H9 (cell line): ENCODE measurements around the gene LARGE1. TPM values are rescaled to one million over a fixed set of nuclear protein-coding genes. Genes with fewer than 3 reads are reported as not detected.

ENCODE experiments used
- DNase-seq: peaks from one replicate; pipeline ENCODE4 v3.0.0-alpha.2; 2017
- H2AFZ ChIP-seq: one replicate; pipeline ENCODE4 v1.6.1; 2013; ENCODE audit warnings: mild to moderate bottlenecking, low read length, control low read depth, moderate library complexity
- H2AK5ac ChIP-seq: 2 replicates; pipeline ENCODE4 v1.6.1; 2013; ENCODE audit warnings: low read length, control low read depth, mixed read lengths; ENCODE audit not compliant: insufficient read length
- H2BK120ac ChIP-seq: one replicate; pipeline ENCODE4 v1.6.1; 2013; ENCODE audit warnings: low read depth, mild to moderate bottlenecking, low read length, control low read depth, inconsistent platforms; ENCODE audit not compliant: poor library complexity, severe bottlenecking
- H2BK12ac ChIP-seq: 2 replicates; pipeline ENCODE4 v1.6.1; 2013; ENCODE audit warnings: low read length, control low read depth, mixed read lengths, low read depth; ENCODE audit not compliant: insufficient read length
- H2BK15ac ChIP-seq: 2 replicates; pipeline ENCODE4 v1.6.1; 2013; ENCODE audit warnings: low read depth, low read length, control low read depth
- H2BK20ac ChIP-seq: one replicate; pipeline ENCODE4 v1.6.1; 2013; ENCODE audit warnings: low read depth, mild to moderate bottlenecking, low read length, control low read depth, inconsistent platforms; ENCODE audit not compliant: poor library complexity, severe bottlenecking
- H2BK5ac ChIP-seq: 2 replicates; pipeline ENCODE4 v1.6.1; 2013; ENCODE audit warnings: low read length, control low read depth, mixed read lengths; ENCODE audit not compliant: insufficient read length
- H3K14ac ChIP-seq: 2 replicates; pipeline ENCODE4 v1.6.1; 2013; ENCODE audit warnings: low read length, control low read depth; ENCODE audit not compliant: insufficient read depth
- H3K18ac ChIP-seq: 2 replicates; pipeline ENCODE4 v1.6.1; 2013; ENCODE audit warnings: low read depth, mild to moderate bottlenecking, mixed read lengths, low read length, control low read depth; ENCODE audit not compliant: insufficient read length
- H3K23ac ChIP-seq: 2 replicates; pipeline ENCODE4 v1.6.1; 2013; ENCODE audit warnings: low read length, control low read depth, mixed read lengths, low read depth; ENCODE audit not compliant: insufficient read length
- H3K23me2 ChIP-seq: 2 replicates; pipeline ENCODE4 v1.6.1; 2013; ENCODE audit warnings: low read depth, mild to moderate bottlenecking, mixed read lengths, low read length, control low read depth; ENCODE audit not compliant: insufficient read length, poor library complexity, severe bottlenecking
- H3K27ac ChIP-seq: 2 replicates; pipeline ENCODE4 v1.5.1; 2013; ENCODE audit warnings: low read length, control low read depth, mixed read lengths, low read depth; ENCODE audit not compliant: insufficient read length
- H3K27me3 ChIP-seq: 2 replicates; pipeline ENCODE4 v1.6.1; 2013; ENCODE audit warnings: low read length, control low read depth, inconsistent platforms; ENCODE audit not compliant: insufficient read depth
- H3K4ac ChIP-seq: 2 replicates; pipeline ENCODE4 v1.6.1; 2013; ENCODE audit warnings: low read depth, mild to moderate bottlenecking, control low read depth, inconsistent platforms, low read length, moderate library complexity
- H3K4me1 ChIP-seq: 2 replicates; pipeline ENCODE4 v1.6.1; 2013; ENCODE audit warnings: low read length, control low read depth, inconsistent platforms; ENCODE audit not compliant: insufficient read depth
- H3K4me2 ChIP-seq: 2 replicates; pipeline ENCODE4 v1.6.1; 2013; ENCODE audit warnings: low read length, control low read depth, mixed read lengths; ENCODE audit not compliant: insufficient read length, insufficient read depth
- H3K56ac ChIP-seq: 2 replicates; pipeline ENCODE4 v1.6.1; 2013; ENCODE audit warnings: low read depth, mild to moderate bottlenecking, mixed read lengths, low read length, control low read depth; ENCODE audit not compliant: insufficient read length
- H3K79me1 ChIP-seq: 2 replicates; pipeline ENCODE4 v1.6.1; 2013; ENCODE audit warnings: low read depth, mild to moderate bottlenecking, moderate library complexity, low read length, control low read depth, inconsistent platforms; ENCODE audit not compliant: insufficient read depth, poor library complexity, severe bottlenecking
- H3K79me2 ChIP-seq: 2 replicates; pipeline ENCODE4 v1.6.1; 2013; ENCODE audit warnings: low read length, control low read depth, inconsistent platforms; ENCODE audit not compliant: insufficient read depth
- H3K9ac ChIP-seq: 2 replicates; pipeline ENCODE4 v1.6.1; 2013; ENCODE audit warnings: low read length, control low read depth, mixed read lengths; ENCODE audit not compliant: insufficient read length; ENCODE audit errors: extremely low read depth
- H3K9me3 ChIP-seq: one replicate; pipeline ENCODE4 v1.6.1; 2013; ENCODE audit warnings: low read depth, low read length, inconsistent platforms; ENCODE audit not compliant: control insufficient read depth
- H3T11ph ChIP-seq: one replicate; pipeline ENCODE4 v1.6.1; 2013; ENCODE audit warnings: mild to moderate bottlenecking, low read length, control low read depth, inconsistent platforms
- H4K20me1 ChIP-seq: one replicate; pipeline ENCODE4 v1.6.1; 2013; ENCODE audit not compliant: control insufficient read depth, insufficient read length, insufficient read depth
- H4K5ac ChIP-seq: 2 replicates; pipeline ENCODE4 v1.6.1; 2013; ENCODE audit warnings: low read depth, mild to moderate bottlenecking, mixed read lengths, low read length, control low read depth; ENCODE audit not compliant: insufficient read length
- H4K8ac ChIP-seq: replicated peaks from 2 replicates; pipeline ENCODE4 v1.6.1; 2013; ENCODE audit warnings: low read length, control low read depth, mixed read lengths, low read depth; ENCODE audit not compliant: insufficient read length
- H4K91ac ChIP-seq: 2 replicates; pipeline ENCODE4 v1.6.1; 2013; ENCODE audit warnings: low read depth, mild to moderate bottlenecking, moderate library complexity, mixed read lengths, low read length, control low read depth; ENCODE audit not compliant: insufficient read length
- H3K27ac Mint-ChIP-seq, 3 experiments: 2 replicates in 2 of 3; 3 replicates in 1 of 3; pipeline ENCODE4 v1.8.0; 2020 to 2021; ENCODE audit warnings: mixed read lengths in 3 of 3, mild to moderate bottlenecking in 1 of 3, moderate library complexity in 1 of 3
- H3K27me3 Mint-ChIP-seq: 2 replicates; pipeline ENCODE4 v1.8.0; 2021; ENCODE audit warnings: low read depth, mild to moderate bottlenecking, moderate library complexity, mixed read lengths
- H3K36me3 Mint-ChIP-seq, 3 experiments: 2 replicates in 2 of 3; 3 replicates in 1 of 3; pipeline ENCODE4 v1.8.0; 2020 to 2021; ENCODE audit warnings: low read depth in 3 of 3, mixed read lengths in 3 of 3; ENCODE audit not compliant: insufficient read depth in 1 of 3
- H3K4me1 Mint-ChIP-seq, 2 experiments: 2 replicates each; pipeline ENCODE4 v1.8.0; 2020; ENCODE audit warnings: mixed read lengths in 2 of 2
- H3K4me3 Mint-ChIP-seq, 2 experiments: 2 replicates in 1 of 2; 3 replicates in 1 of 2; pipeline ENCODE4 v1.8.0; 2020 to 2021; ENCODE audit warnings: mild to moderate bottlenecking in 2 of 2, mixed read lengths in 2 of 2, moderate library complexity in 1 of 2
- H3K9me3 Mint-ChIP-seq, 2 experiments: 2 replicates in 1 of 2; 3 replicates in 1 of 2; pipeline ENCODE4 v1.8.0; 2020; ENCODE audit warnings: mild to moderate bottlenecking in 2 of 2, mixed read lengths in 2 of 2, moderate library complexity in 1 of 2
- CTCF ChIP-seq: fragments of 200-600 bp; sonication (generic); conservative IDR thresholded peaks from 3 replicates; pipeline ENCODE4 v1.8.0; 2021; ENCODE audit warnings: antibody characterized with exemption, mild to moderate bottlenecking
- WGBS: extraction: QIAGEN DNeasy Blood & Tissue Kit; methylation state at CpG from one replicate; pipeline ENCODE4 v1.1.7; 2013; ENCODE audit warnings: missing lambda C conversion rate, low lambda C conversion rate, mixed read lengths; ENCODE audit not compliant: insufficient read length; ENCODE audit errors: extremely low coverage; 5-methylcytosine and 5-hydroxymethylcytosine counted together
- total RNA-seq: library from RNA; stranded (reverse); gene quantifications from 2 replicates; pipeline ENCODE4 v1.2.1, GENCODE V29; 2021

The LARGE1 gene
- total RNA-seq, 1 experiment from 2014 or later: 43.5 TPM

- H3K27me3 ChIP-seq: no peaks in the 10 kb centered on the region
- no peak for DNase-seq
- no peak overlapping the region for H2BK20ac ChIP-seq
- H4K5ac ChIP-seq: no peak overlapping the region
- H3K9ac ChIP-seq: no peak overlapping the region
- H2BK120ac ChIP-seq: no peak overlapping the region
- H2AFZ ChIP-seq: no peak overlapping the region
- H3K9me3 ChIP-seq: no peaks in the 10 kb centered on the region
- H3K4me1 ChIP-seq: no peaks in the 10 kb centered on the region
- no peak overlapping the region for H3K4ac ChIP-seq
- no peak overlapping the region for H3K27ac ChIP-seq
- H2BK5ac ChIP-seq: no peak overlapping the region
- no peaks in the 10 kb centered on the region for H3K79me1 ChIP-seq
- Mint-ChIP-seq H3K27me3 (no peaks in the 10 kb centered on the region), H3K27ac (peak overlapping the region in 2 of 3 experiments; percentile 32 to 62; a peak in 1 of 7 replicates), H3K36me3 (peaks cover 0 to 5% (median 0%) of the 10 kb centered on the region in 3 experiments; a peak in 3 of 7 replicates), H3K9me3 (no peaks in the 10 kb centered on the region), H3K4me1 (peaks cover 0 to 4% of the 10 kb centered on the region in 2 experiments; a peak in 1 of 4 replicates), H3K4me3 (no peak overlapping the region)
- no peak overlapping the region for H2BK15ac ChIP-seq
- H4K91ac ChIP-seq: no peak overlapping the region
- no peak for TF ChIP-seq CTCF
- H4K20me1 ChIP-seq: peaks cover 2% of the 10 kb centered on the region
- no peak overlapping the region for H2BK12ac ChIP-seq
- H3K18ac ChIP-seq: no peak overlapping the region
- H4K8ac ChIP-seq: no peak overlapping the region
- WGBS: no CpG with 5 or more reads among the region's 8 CpGs
- no peak overlapping the region for H2AK5ac ChIP-seq
- no peak overlapping the region for H3K14ac ChIP-seq
- no peaks in the 10 kb centered on the region for H3K79me2 ChIP-seq
- H3K4me2 ChIP-seq: no peak overlapping the region
- no peak overlapping the region for H3T11ph ChIP-seq
- H3K56ac ChIP-seq: no peak overlapping the region
- no peaks in the 10 kb centered on the region for H3K23me2 ChIP-seq
- H3K23ac ChIP-seq: no peak overlapping the region
Observed at GRCh38 chr22:33539902-33540751, 380.1 kb downstream of the LARGE1 start.
